ENCODE data around the gene TNS2. TPM values are rescaled to one million over a fixed set of nuclear protein-coding genes. Genes with fewer than 3 reads are reported as not detected.

The TNS2 gene
- total RNA-seq, 1 experiment from 2014 or later: 3.4 TPM

GRCh38 chr12:53113136-53113705, 63.4 kb downstream of the TNS2 start:
- intact Hi-C loops (cut with micrococcal nuclease; ENCODE audit: unreplicated experiment): no loop called here
- H3K4me1 ChIP-seq (ENCODE audit: insufficient read depth, low read length, poor library complexity, severe bottlenecking): no peaks in the 10 kb centered on the region
- no peak overlapping the region for H3K4me3 ChIP-seq (ENCODE audit: low read depth, low read length, poor library complexity, severe bottlenecking)
- no TSS peak for BruUV-seq (replicated peaks)
- no peaks in the 10 kb centered on the region for H3K27me3 ChIP-seq (replicated peaks; ENCODE audit: insufficient read depth, low read depth, low read length, poor library complexity)
- no peak overlapping the region for H3K27ac ChIP-seq (ENCODE audit: low read depth, low read length, poor library complexity, severe bottlenecking)
- no peak for TF ChIP-seq EZH2 (IDR thresholded peaks at IDR 0.05; ENCODE audit: borderline replicate concordance, low read depth, low read length, poor library complexity, severe bottlenecking)
- TF ChIP-seq CTCF (conservative IDR thresholded peaks at IDR 0.05; ENCODE audit: low read depth, low read length): no peak
- ChIA-PET POLR2A (ENCODE audit: low non-redundant PET) (no interaction called here), CTCF (no interaction called here)
- DNase-seq (ENCODE audit: low spot score): no peak
- no peaks in the 10 kb centered on the region for H3K9me3 ChIP-seq (ENCODE audit: low read depth, low read length, poor library complexity, severe bottlenecking)
- no peaks in the 10 kb centered on the region for H3K36me3 ChIP-seq (ENCODE audit: insufficient read depth, low read length, poor library complexity, severe bottlenecking)

- Histone ChIP-seq H3K36me3 (ENCODE audit: insufficient read depth, low read length, poor library complexity, severe bottlenecking) (no peaks in the 10 kb centered on the region), H3K27me3 (replicated peaks; ENCODE audit: insufficient read depth, low read depth, low read length, poor library complexity) (no peaks in the 10 kb centered on the region), H3K4me1 (ENCODE audit: insufficient read depth, low read length, poor library complexity, severe bottlenecking) (no peaks in the 10 kb centered on the region), H3K27ac (ENCODE audit: low read depth, low read length, poor library complexity, severe bottlenecking) (no peak overlapping the region), H3K9me3 (ENCODE audit: low read depth, low read length, poor library complexity, severe bottlenecking) (no peaks in the 10 kb centered on the region), H3K4me3 (ENCODE audit: low read depth, low read length, poor library complexity, severe bottlenecking) (no peak overlapping the region)
- intact Hi-C loops (cut with micrococcal nuclease; ENCODE audit: unreplicated experiment): no loop called here
- ChIA-PET CTCF (no interaction called here), POLR2A (ENCODE audit: low non-redundant PET) (no interaction called here)
- BruUV-seq (replicated peaks): no TSS peak
- TF ChIP-seq EZH2 (IDR thresholded peaks at IDR 0.05; ENCODE audit: borderline replicate concordance, low read depth, low read length, poor library complexity, severe bottlenecking): no peak
- no peak for TF ChIP-seq CTCF (conservative IDR thresholded peaks at IDR 0.05; ENCODE audit: low read depth, low read length)
- no peak for DNase-seq (ENCODE audit: low spot score)
Observed at GRCh38 chr12:53113951-53114350, 64.1 kb downstream of the TNS2 start.

Small RNA genes within 50 kb of the gene (microRNA-seq; reads per million reads assigned to microRNA genes)
- gene MIR6757: not detected

Other genes with a start within 250 kb of the TNS2 start
- gene KRT4, start 235.9 kb upstream of the TNS2 start, total RNA-seq (2021): not detected in 2 replicates
- not detected in 2 replicates for gene KRT79, start 215.8 kb upstream of the TNS2 start, total RNA-seq (2021)
- gene KRT78, start 201.1 kb upstream of the TNS2 start, total RNA-seq (2021): not detected in 2 replicates
- 15.4 and 16.2 TPM in 2 replicates for gene KRT8, start 145.0 kb upstream of the TNS2 start, total RNA-seq (2021)
- gene KRT18, start 100.9 kb upstream of the TNS2 start, total RNA-seq (2021): 179 and 209 TPM in 2 replicates
- gene EIF4B, start 43.6 kb upstream of the TNS2 start, total RNA-seq (2021): 393 and 400 TPM in 2 replicates
- 17.0 and 19.3 TPM in 2 replicates for gene SPRYD3, start 29.3 kb downstream of the TNS2 start, total RNA-seq (2021)
- 6.6 and 7.3 TPM in 2 replicates for gene IGFBP6, start 47.6 kb downstream of the TNS2 start, total RNA-seq (2021)
- gene SOAT2, start 53.4 kb downstream of the TNS2 start, total RNA-seq (2021): not detected in 2 replicates
- gene ZNF740, start 130.7 kb downstream of the TNS2 start, total RNA-seq (2021): 48.6 and 50.3 TPM in 2 replicates
- 32.3 and 37.5 TPM in 2 replicates for gene CSAD, start 130.9 kb downstream of the TNS2 start, total RNA-seq (2021)
- 0.43 TPM in 1 of 2 replicates, not detected in the other for gene ITGB7, start 157.2 kb downstream of the TNS2 start, total RNA-seq (2021)
- 14.0 and 20.3 TPM in 2 replicates for gene RARG, start 182.1 kb downstream of the TNS2 start, total RNA-seq (2021)
- 99.1 and 105 TPM in 2 replicates for gene ESPL1, start 218.2 kb downstream of the TNS2 start, total RNA-seq (2021)
- 268 and 288 TPM in 2 replicates for gene PFDN5, start 245.5 kb downstream of the TNS2 start, total RNA-seq (2021)
- 102 and 111 TPM in 2 replicates for gene MYG1, start 249.6 kb downstream of the TNS2 start, total RNA-seq (2021)

Data from A673 (cell line).